Spleen (tissue), 13 donors: ENCODE results near the gene EEF1AKMT3. TPM values are rescaled to one million over a fixed set of nuclear protein-coding genes. Genes with fewer than 3 reads are reported as not detected.

Source experiments
- DNase-seq: peaks from one replicate; pipeline ENCODE4 v3.0.0-alpha.2; 2020
- H3K27ac ChIP-seq, 8 donors: fragments of 200-600 bp; sonication (generic) in 7 of 8; 1 replicate in 4 of 8; 2 replicates in 4 of 8; pipeline versions ENCODE4 v1.5.0 to v1.8.0; 2016 to 2021; ENCODE audit warnings: inconsistent platforms in 4 of 8, mild to moderate bottlenecking in 4 of 8, moderate library complexity in 1 of 8
- H3K27me3 ChIP-seq, 7 donors: fragments of 200-600 bp; sonication (generic) in 6 of 7; replicated peaks in 1 of 7; 1 replicate in 4 of 7; 2 replicates in 3 of 7; pipeline versions ENCODE4 v1.5.0 to v1.8.0; 2016 to 2021; ENCODE audit warnings: inconsistent platforms in 3 of 7, mild to moderate bottlenecking in 1 of 7
- H3K36me3 ChIP-seq, 6 donors: fragments of 200-600 bp; sonication (generic) in 5 of 6; 1 replicate in 4 of 6; 2 replicates in 2 of 6; pipeline versions ENCODE4 v1.5.0 to v1.8.0; 2016 to 2021; ENCODE audit warnings: inconsistent platforms in 2 of 6
- H3K4me1 ChIP-seq, 6 donors: fragments of 200-600 bp; sonication (generic) in 5 of 6; 1 replicate in 3 of 6; 2 replicates in 3 of 6; pipeline versions ENCODE4 v1.5.0 to v1.8.0; 2016 to 2021; ENCODE audit warnings: inconsistent platforms in 3 of 6
- H3K4me3 ChIP-seq, 8 donors: fragments of 200-600 bp; sonication (generic) in 7 of 8; 1 replicate in 4 of 8; 2 replicates in 4 of 8; pipeline versions ENCODE4 v1.5.0 to v1.8.0; 2016 to 2021; ENCODE audit warnings: inconsistent platforms in 4 of 8, mild to moderate bottlenecking in 4 of 8, moderate library complexity in 2 of 8
- H3K9me3 ChIP-seq, 8 donors: fragments of 200-600 bp; sonication (generic) in 7 of 8; 1 replicate in 4 of 8; 2 replicates in 4 of 8; pipeline versions ENCODE4 v1.5.0 to v1.8.0; 2016 to 2021; ENCODE audit warnings: inconsistent platforms in 4 of 8
- POLR2A ChIP-seq, 3 donors: fragments of 450-650 bp; IDR thresholded peaks; one replicate each; pipeline ENCODE4 v1.5.1; 2017; ENCODE audit warnings: antibody characterized with exemption in 3 of 3, mild to moderate bottlenecking in 1 of 3
- POLR2AphosphoS5 ChIP-seq, 3 donors: sonication (generic); formaldehyde crosslinking; IDR thresholded peaks; one replicate each; pipeline ENCODE4 v1.5.1; 2017; ENCODE audit warnings: antibody characterized with exemption in 3 of 3
- WGBS, 5 donors: extraction: QIAGEN DNeasy Blood & Tissue Kit in 3 of 5; methylation state at CpG; one replicate each; pipeline versions ENCODE4 v1.1.5 to v1.1.7; 2013 to 2018; 5-methylcytosine and 5-hydroxymethylcytosine counted together
- intact Hi-C: fragments of 100-400 bp; cut with DNase I; formaldehyde crosslinking; loops from one replicate; pipeline ENCODE4 v1.15.0; 2023; ENCODE audit warnings: low total_unique reads
- long read RNA-seq, 2 donors: transcript quantifications; one replicate each; lab custom pipeline, GENCODE V29; 2026
- polyA plus RNA-seq, 3 donors: library from polyadenylated mRNA; stranded (reverse); fragments of 200-250 nt; gene quantifications; one replicate each; pipeline ENCODE4 v1.2.1, GENCODE V29; 2013
- total RNA-seq, 7 donors: library from RNA; depleted of rRNA in 3 of 7; stranded (reverse); fragments of >200 nt in 3 of 7; fragmentation: NEBNext Ultra II Directional in 4 of 7; extraction: Animal tissue kit (Norgen Biotek cat#: 25700) in 4 of 7; gene quantifications; one replicate each; pipeline versions ENCODE4 v1.1.0 to v1.2.1, GENCODE V29; 2016 to 2021
- TF ChIP-seq, protein P1 (sequence below), 11 experiments: fragments of 200-600 bp in 7 of 11; fragments of 450-650 bp in 4 of 11; sonication (generic) in 4 of 11; IDR thresholded peaks in 8 of 11; conservative IDR thresholded peaks in 3 of 11; 1 replicate in 7 of 11; 2 replicates in 4 of 11; pipeline versions ENCODE4 v1.4.0 to v1.8.0; 2016 to 2021; ENCODE audit warnings: antibody characterized with exemption in 11 of 11, inconsistent platforms in 4 of 11, mild to moderate bottlenecking in 1 of 11
- donor health status: healthy with polysubstance abuse.
- donor health status: DM: no; HTN: no; CAD: no; lungs with moderate emphysema.
- donor health status: DM: no; HTN: no; CAD: no.
- donor health status: Bipolar disorder and iron deficiency.
- donor health status: healthy.
- donor health status: DM: no; HTN: no; CAD: no.
- donor health status: DM: yes; HTN: yes; CAD: no.

Gene EEF1AKMT3
- total RNA-seq = 1 to 10 TPM; 3.0 to 9.5 (median 6.0) TPM
- polyA plus RNA-seq = 1 to 10 TPM; 1.2 to 1.6 (median 1.4) TPM
- long read RNA-seq, donor 1, partial matches to known transcripts = 0 of 2 reads
- long read RNA-seq, donor 1, other reads (novel, unspliced or antisense) = 0 of 2 reads
- long read RNA-seq, donor 2, partial matches to known transcripts = 0 of 4 reads
- long read RNA-seq, donor 2, other reads (novel, unspliced or antisense) = 0 of 4 reads

DNA sequence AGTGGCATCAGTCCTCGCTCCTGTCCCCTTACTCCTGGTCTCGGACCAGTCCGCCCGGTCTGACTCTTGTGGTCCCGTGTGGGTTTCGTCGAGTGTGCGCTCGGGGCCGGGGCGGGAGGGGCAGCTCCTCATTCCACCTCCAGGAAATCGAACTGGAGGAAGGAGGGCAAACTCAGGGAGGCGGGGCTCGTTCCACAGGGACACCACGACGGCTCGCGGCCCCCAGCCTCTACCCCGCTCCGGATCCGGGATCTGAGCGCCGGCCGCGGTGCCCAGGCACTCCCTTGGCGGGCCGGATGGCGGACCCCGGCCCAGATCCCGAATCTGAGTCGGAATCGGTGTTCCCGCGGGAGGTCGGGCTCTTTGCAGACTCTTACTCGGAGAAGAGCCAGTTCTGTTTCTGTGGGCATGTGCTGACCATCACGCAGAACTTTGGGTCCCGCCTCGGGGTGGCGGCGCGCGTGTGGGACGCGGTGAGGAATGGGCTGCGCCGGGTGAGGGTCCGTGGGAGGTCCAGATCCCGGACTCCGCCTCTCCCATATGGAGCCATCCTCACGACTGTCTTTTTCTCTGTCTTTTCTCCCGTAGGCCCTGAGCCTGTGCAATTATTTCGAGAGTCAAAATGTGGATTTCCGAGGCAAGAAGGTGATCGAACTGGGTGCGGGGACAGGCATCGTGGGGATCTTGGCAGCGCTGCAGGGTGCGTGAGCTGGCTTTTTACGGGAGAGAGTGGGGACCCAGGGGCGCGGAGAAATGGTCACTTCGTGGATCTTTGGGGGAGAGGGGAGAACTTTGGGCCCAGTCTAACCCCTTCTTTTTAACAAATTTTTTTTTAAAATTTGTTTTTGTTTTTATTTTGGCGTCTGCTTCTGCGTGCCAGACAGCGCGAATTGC, at the start of gene EEF1AKMT3:
Gene EEF1AKMT3 (plus strand): TSS at position 186 of the 894 bp plus-strand sequence. CDS start 111 bp downstream, at position 297.
- DNase-seq = peak; percentile 90
- intact Hi-C loops = no loop called here
- no peaks in the 10 kb centered on the region for H3K9me3 ChIP-seq
- H3K4me3 ChIP-seq = peak within 1 kb of the TSS; percentile 66 to 94 (median 82)
- peak within 1 kb of the TSS; percentile 70 to 93 (median 90) for H3K27ac ChIP-seq
- TF ChIP-seq, protein P1, sequence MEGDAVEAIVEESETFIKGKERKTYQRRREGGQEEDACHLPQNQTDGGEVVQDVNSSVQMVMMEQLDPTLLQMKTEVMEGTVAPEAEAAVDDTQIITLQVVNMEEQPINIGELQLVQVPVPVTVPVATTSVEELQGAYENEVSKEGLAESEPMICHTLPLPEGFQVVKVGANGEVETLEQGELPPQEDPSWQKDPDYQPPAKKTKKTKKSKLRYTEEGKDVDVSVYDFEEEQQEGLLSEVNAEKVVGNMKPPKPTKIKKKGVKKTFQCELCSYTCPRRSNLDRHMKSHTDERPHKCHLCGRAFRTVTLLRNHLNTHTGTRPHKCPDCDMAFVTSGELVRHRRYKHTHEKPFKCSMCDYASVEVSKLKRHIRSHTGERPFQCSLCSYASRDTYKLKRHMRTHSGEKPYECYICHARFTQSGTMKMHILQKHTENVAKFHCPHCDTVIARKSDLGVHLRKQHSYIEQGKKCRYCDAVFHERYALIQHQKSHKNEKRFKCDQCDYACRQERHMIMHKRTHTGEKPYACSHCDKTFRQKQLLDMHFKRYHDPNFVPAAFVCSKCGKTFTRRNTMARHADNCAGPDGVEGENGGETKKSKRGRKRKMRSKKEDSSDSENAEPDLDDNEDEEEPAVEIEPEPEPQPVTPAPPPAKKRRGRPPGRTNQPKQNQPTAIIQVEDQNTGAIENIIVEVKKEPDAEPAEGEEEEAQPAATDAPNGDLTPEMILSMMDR (IDR thresholded peaks at IDR 0.05 in 8 of 11, conservative IDR thresholded peaks at IDR 0.05 in 3 of 11) = peak in 1 of 11 experiments; percentile 10
- no peak for TF ChIP-seq POLR2A (IDR thresholded peaks at IDR 0.05)
- 2 to 6% (median 3%) methylated on average over 32 to 67 of the region's 67 CpGs for WGBS, 5 donors
- peaks cover 6 to 35% (median 23%) of the 10 kb centered on the region in 6 donors for H3K4me1 ChIP-seq
- H3K36me3 ChIP-seq = peaks cover 0 to 28% (median 1%) of the 10 kb centered on the region in 6 donors
- no peaks in the 10 kb centered on the region for H3K27me3 ChIP-seq

DNA sequence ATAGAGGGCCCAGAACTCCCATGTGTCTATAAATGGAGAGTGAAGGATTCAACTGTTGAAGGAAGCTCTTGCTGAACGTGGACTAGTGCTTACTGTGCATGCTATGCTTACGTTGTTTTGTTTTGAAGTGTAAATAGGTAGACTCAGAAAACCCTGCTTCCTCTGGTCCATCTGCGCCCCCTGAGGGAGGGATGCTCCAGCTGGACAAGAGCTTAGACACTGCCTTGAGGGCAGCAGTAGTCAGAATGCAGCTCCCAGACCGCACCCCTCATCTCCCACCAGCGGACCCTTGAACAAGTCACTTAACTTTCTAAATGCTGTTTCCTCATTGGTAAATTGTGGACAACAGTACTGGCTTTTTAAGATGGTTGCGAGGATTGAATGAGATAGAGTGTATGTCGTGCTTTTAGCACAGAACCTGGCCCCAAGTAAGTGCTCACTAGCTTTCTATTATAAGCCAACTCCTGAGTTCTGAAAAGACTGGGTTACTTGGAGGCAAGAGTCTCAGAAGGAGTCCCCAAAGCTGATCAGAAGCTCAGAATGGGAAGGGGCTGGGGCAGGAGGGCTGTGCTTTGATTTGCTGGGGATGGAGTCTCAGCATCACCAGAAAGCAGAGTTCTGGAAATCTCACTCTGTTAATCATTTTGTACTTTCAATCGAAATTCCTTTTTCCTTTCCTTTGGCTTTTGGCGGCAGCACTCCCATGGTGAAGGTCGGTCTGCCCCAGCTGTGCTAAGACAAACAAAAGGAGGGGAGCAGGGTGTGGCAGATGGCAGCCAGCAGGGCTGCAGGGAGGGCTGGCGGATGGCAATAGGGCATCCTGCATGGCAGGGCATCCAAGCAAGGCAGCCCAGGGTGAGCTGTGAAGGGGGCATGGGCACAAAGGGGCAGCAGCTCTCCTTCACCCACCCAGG, 49.4 kb upstream of the EEF1AKMT3 start:
- no peak for DNase-seq

DNA sequence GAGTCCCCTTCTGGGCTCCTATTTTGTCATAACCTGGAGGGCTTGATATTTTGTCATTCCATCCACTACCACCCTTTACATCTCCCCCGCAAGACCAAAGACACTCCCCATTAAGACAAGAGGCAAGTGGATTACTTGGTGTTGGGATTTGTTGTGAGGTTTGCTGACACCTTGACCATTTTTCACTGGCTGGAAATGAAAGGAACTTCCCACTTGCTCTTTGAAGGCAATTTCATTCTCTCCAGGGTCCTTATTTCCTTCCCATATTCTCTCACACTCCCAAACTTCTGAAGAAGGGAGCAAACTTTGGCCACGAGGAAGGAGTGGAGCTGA, 48.8 kb upstream of the EEF1AKMT3 start:
- no peak overlapping the region for H3K27ac ChIP-seq
- no peak for DNase-seq
- TF ChIP-seq POLR2AphosphoS5 (IDR thresholded peaks at IDR 0.05) = no peak
- no peak for TF ChIP-seq POLR2A (IDR thresholded peaks at IDR 0.05)
- TF ChIP-seq, protein P1 (IDR thresholded peaks at IDR 0.05 in 8 of 11, conservative IDR thresholded peaks at IDR 0.05 in 3 of 11) = no peak
- intact Hi-C loops = no loop called here
- 61 to 72% (median 71%) methylated on average over 2 of the region's 2 CpGs for WGBS, 5 donors
- peaks cover 0 to 67% (median 61%) of the 10 kb centered on the region in 6 donors for H3K36me3 ChIP-seq
- H3K9me3 ChIP-seq = no peaks in the 10 kb centered on the region
- no peaks in the 10 kb centered on the region for H3K27me3 ChIP-seq
- H3K4me1 ChIP-seq = peaks cover 0 to 24% (median 7%) of the 10 kb centered on the region in 6 donors
- H3K4me3 ChIP-seq = no peak overlapping the region

More for the DNA sequence above, 49.4 kb upstream of the EEF1AKMT3 start:
- Histone ChIP-seq H3K4me1 (peaks cover 0 to 24% (median 7%) of the 10 kb centered on the region in 6 donors), H3K4me3 (no peak overlapping the region), H3K27me3 (no peaks in the 10 kb centered on the region), H3K9me3 (no peaks in the 10 kb centered on the region), H3K36me3 (peaks cover 0 to 67% (median 61%) of the 10 kb centered on the region in 6 donors), H3K27ac (no peak overlapping the region)
- intact Hi-C loops = no loop called here
- WGBS, 5 donors = 68 to 79% (median 72%) methylated on average over 11 of the region's 11 CpGs
- TF ChIP-seq, protein P1 (IDR thresholded peaks at IDR 0.05 in 8 of 11, conservative IDR thresholded peaks at IDR 0.05 in 3 of 11) = no peak
- peak; percentile 31 to 79 (median 50) for TF ChIP-seq POLR2AphosphoS5 (IDR thresholded peaks at IDR 0.05)
